BE2C (cell line): Measurements from ENCODE around the gene HCN2.
A peak's percentile ranks its signal among the peaks of the same experiment; 100 is the strongest.
"Not testable (repeated sequence)": the region's sequence is repeated elsewhere in the genome, so short reads cannot be mapped to it uniquely, and the experiment has no call there.

Source experiments
- DNase-seq: peaks from one replicate; pipeline ENCODE4 v3.0.0-alpha.2; 2020
- H3K27me3 ChIP-seq: fragments of 250-450 bp; sonication (Bioruptor Pico); 2 replicates; pipeline ENCODE4 v1.5.1; 2020; ENCODE audit warnings: mild to moderate bottlenecking
- H3K36me3 ChIP-seq: fragments of 250-450 bp; sonication (Bioruptor Pico); 2 replicates; pipeline ENCODE4 v1.5.1; 2020; ENCODE audit warnings: mild to moderate bottlenecking
- H3K4me1 ChIP-seq: fragments of 250-450 bp; sonication (Bioruptor Pico); 2 replicates; pipeline ENCODE4 v1.5.1; 2020
- H3K4me3 ChIP-seq: 2 replicates; pipeline ENCODE4 v1.5.1; 2011; ENCODE audit warnings: low read depth, low read length
- H3K9me3 ChIP-seq: fragments of 250-450 bp; sonication (Bioruptor Pico); 2 replicates; pipeline ENCODE4 v1.5.1; 2020
- TF ChIP-seq, protein P1 (sequence below): IDR thresholded peaks from 2 replicates; pipeline ENCODE4 v1.5.1; 2012; ENCODE audit warnings: mild to moderate bottlenecking, low read depth, low read length

The HCN2 gene

DNA sequence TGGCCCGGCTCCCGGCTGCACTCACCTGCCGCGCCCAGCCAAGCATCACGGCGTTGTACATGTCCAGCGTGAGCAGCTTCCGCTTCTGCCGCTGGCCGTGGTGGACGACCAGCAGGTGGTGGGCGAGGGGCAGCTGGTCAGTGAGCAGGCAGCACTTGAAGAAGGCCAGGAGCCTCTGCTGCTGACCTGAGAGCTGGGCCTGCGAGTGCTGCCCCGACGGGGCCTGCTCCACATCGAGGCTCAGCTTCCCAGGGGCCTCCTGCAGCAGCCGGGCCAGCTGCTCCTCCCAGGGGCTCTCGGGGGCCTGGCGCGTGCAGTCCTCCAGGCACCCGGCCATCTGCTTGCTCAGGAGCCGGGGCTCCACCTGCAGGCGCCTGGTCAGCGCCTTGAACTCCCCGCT is 39.8 kb downstream of the HCN2 start:
- H3K9me3 ChIP-seq, H3K4me1 ChIP-seq, H3K4me3 ChIP-seq, H3K27me3 ChIP-seq: not testable (repeated sequence)
- TF ChIP-seq, protein P1, sequence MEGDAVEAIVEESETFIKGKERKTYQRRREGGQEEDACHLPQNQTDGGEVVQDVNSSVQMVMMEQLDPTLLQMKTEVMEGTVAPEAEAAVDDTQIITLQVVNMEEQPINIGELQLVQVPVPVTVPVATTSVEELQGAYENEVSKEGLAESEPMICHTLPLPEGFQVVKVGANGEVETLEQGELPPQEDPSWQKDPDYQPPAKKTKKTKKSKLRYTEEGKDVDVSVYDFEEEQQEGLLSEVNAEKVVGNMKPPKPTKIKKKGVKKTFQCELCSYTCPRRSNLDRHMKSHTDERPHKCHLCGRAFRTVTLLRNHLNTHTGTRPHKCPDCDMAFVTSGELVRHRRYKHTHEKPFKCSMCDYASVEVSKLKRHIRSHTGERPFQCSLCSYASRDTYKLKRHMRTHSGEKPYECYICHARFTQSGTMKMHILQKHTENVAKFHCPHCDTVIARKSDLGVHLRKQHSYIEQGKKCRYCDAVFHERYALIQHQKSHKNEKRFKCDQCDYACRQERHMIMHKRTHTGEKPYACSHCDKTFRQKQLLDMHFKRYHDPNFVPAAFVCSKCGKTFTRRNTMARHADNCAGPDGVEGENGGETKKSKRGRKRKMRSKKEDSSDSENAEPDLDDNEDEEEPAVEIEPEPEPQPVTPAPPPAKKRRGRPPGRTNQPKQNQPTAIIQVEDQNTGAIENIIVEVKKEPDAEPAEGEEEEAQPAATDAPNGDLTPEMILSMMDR: peak; percentile 25; the same call in 1 of the 2 replicates
- DNase-seq: peak; percentile 83
- H3K36me3 ChIP-seq: peaks cover 43% of the 10 kb centered on the region

DNA sequence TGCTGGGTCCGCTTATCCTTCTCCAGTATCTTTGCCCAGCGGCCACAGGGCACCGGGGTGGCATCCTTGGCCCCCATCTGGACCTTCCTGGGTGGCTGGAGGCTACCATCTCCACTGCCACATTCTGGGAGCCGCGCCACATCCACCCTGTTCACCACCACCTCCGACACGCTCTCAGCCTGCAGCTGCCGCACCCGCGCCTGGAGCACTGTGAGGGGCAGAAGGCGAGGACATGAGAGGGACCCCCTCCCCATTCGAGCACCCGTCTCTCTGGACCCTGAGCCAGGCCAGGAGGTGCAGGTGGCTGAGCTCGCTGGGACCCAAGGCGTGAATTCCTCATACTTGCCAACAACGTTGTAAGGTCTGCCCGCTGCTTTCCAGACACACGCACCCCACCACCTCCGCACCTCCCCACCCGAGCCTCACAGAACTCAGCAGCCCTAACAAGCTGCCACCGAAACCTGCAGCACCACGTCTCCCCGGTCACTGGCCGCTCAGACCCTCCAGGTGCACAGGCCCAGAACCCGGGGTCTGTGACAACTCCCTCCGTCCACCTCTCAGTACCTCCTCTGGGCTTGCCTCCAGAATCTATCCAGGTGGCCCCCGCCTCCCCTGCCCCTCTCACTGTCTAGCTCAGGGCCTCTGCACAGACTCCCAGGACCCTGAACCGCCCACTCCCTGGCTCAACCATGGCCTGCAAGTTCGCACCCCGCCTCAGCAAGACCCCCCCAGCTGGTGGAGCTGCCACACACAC is 40.5 kb downstream of the HCN2 start:
- DNase-seq: no peak
- H3K4me1 ChIP-seq: peaks cover 2% of the 10 kb centered on the region; the same call in 1 of the 2 replicates
- no peak overlapping the region for H3K4me3 ChIP-seq
- H3K27me3 ChIP-seq: no peaks in the 10 kb centered on the region
- TF ChIP-seq, protein P1: peak; percentile 1; the same call in 1 of the 2 replicates
- H3K36me3 ChIP-seq: peaks cover 36% of the 10 kb centered on the region
- no peaks in the 10 kb centered on the region for H3K9me3 ChIP-seq

DNA sequence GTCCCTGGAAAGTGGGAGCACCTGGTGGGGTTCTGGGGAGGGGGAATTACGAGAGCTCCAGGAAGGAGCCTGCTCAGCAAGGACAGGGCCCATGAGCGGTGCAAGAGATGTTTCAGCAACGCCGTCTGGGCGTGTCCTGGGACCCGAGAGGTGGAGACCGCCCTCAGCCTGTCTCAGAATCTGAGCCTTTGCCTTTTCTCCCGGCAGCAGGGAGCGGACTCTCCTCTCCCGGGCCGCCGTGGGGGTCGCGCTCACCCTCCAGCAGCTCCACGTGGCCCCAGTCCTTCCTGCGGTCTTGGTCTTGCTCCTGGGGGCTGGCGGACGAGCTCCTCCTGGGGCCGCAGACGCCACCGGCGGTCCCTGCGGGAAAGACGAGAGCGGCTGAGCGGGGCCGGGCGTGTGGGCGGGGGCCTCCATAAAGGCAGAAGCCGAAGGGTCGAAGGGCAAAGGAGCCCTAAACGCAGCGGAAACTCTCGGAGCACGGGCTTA is 42.9 kb downstream of the HCN2 start:
- peaks cover 24% of the 10 kb centered on the region for H3K36me3 ChIP-seq
- H3K4me3 ChIP-seq: peak overlapping the region; percentile 92
- TF ChIP-seq, protein P1: no peak
- H3K4me1 ChIP-seq: peaks cover 2% of the 10 kb centered on the region; the same call in 1 of the 2 replicates
- peak; percentile 66 for DNase-seq
- no peaks in the 10 kb centered on the region for H3K9me3 ChIP-seq
- no peaks in the 10 kb centered on the region for H3K27me3 ChIP-seq

DNA sequence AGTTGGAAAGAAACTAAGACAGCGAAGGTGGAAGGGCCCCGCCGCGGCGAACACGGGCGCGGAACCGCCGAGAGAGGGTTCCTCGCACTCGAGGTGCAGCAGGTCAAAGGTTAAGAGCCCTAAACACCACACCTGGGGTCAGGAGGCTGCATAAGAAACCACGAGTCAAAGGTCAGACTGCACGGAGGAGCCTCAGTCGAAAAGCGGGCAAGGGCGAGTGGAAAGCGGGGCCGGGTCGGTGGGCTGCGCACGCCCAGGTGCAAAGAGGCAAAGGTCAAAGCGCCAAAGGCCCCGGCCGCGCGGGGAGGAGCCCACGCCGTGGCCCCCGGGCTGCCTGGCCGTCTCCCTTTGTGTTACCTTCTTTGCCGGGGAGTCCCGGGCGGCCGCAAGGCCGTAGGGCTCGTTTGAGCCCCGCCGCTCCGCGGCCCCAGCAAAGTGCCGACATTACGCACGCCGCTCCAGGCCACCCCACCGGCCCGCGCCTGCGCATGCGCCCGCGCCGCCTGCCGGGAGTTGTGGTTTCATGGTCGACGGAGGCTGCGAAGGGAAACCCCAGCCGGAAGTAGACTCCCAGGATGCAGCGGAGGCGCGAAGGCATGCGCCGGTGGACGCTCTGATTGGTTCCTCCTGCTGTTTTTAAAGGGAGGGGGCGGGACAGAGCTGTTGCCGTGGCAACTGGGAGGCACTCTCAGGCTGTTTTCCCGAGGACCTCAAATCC is 43.5 kb downstream of the HCN2 start, which contains the start of gene POLRMT:
Gene POLRMT, minus strand, starts transcription at position 470 of the 718 bp plus-strand sequence. Its CDS starts 25 bp downstream, at position 445.
- H3K9me3 ChIP-seq: no peaks in the 10 kb centered on the region
- peaks cover 20% of the 10 kb centered on the region for H3K36me3 ChIP-seq
- H3K4me1 ChIP-seq: peaks cover 2% of the 10 kb centered on the region; the same call in 1 of the 2 replicates
- DNase-seq: peak; percentile 98
- peak within 1 kb of the TSS; percentile 92 for H3K4me3 ChIP-seq
- TF ChIP-seq, protein P1: no peak
- no peaks in the 10 kb centered on the region for H3K27me3 ChIP-seq

DNA sequence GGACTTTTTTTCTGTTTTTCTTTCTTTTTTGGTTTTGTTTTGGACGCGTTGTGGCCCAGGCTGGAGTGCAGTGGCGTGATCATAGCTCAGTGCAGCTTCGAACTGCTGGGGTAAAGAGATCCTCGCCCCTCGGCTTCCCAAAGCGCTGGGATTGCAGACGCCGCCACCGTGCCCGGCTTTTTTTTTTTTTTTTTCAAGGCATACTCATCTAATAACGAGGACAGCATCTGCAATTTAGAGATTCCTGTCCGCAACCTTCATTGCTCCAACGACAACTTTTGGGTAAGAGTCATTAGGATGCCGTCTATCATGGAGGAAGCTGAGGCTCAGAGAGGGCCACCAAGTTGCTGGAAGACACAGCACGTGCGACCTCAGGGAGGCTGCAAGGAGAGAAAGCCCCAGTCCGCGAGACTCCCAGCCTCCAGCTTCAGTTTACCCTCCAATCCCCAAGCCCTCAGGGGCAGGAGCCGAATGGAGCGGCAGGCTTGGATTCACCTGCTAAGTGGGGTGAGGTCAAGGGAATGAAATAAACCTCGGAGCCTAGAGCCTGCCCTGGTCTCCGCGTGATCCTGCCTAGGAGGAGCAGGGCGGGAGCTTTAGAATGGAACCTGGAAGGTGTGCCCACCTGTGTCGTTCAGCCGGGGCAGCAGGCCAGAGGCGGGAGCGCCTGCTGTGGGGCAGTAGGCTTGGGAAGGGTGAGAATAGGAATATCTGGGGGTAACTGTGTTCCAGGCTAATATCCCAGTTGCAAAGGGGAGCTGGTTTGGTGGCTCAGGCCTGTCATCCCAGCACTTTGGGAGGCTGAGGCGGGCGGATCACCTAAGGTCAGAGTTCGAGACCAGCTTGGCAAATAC is 44.3 kb downstream of the HCN2 start:
- Histone ChIP-seq H3K36me3 (peaks cover 12% of the 10 kb centered on the region), H3K9me3 (no peaks in the 10 kb centered on the region), H3K4me1 (0 out of 2 replicates have a peak, but pooled peaks cover 2% of the 10 kb centered on the region), H3K4me3 (peak overlapping the region; percentile 92), H3K27me3 (no peaks in the 10 kb centered on the region)
- TF ChIP-seq, protein P1: no peak
- DNase-seq: no peak
